Adrenal gland (tissue), 12 donors: ENCODE results near the gene OR9A2. TPM values are rescaled to one million over a fixed set of nuclear protein-coding genes. Genes with fewer than 3 reads are reported as not detected.

Source experiments
- DNase-seq, 7 donors: peaks; one replicate each; pipeline ENCODE4 v3.0.0-alpha.2; 2019 to 2020
- H3K27ac ChIP-seq, 5 donors: fragments of 200-600 bp; sonication (generic) in 4 of 5; 1 replicate in 3 of 5; 2 replicates in 2 of 5; pipeline versions ENCODE4 v1.5.1 to v1.8.0; 2016 to 2020; ENCODE audit warnings: mild to moderate bottlenecking in 1 of 5
- H3K27me3 ChIP-seq: fragments of 200-600 bp; 2 replicates; pipeline ENCODE4 v1.8.0; 2021
- H3K36me3 ChIP-seq, 2 donors: fragments of 200-600 bp; replicated peaks in 1 of 2; 1 replicate in 1 of 2; 2 replicates in 1 of 2; pipeline versions ENCODE4 v1.5.1 to v1.8.0; 2018 to 2022
- H3K4me1 ChIP-seq, 2 donors: fragments of 200-600 bp; replicated peaks in 1 of 2; 1 replicate in 1 of 2; 2 replicates in 1 of 2; pipeline versions ENCODE4 v1.5.1 to v1.8.0; 2018 to 2021
- H3K4me3 ChIP-seq, 4 donors: fragments of 200-600 bp; sonication (generic) in 3 of 4; one replicate each; pipeline ENCODE4 v1.5.1; 2016 to 2018
- H3K9me3 ChIP-seq, 3 donors: fragments of 200-600 bp; sonication (generic) in 1 of 3; replicated peaks in 1 of 3; 1 replicate in 2 of 3; 2 replicates in 1 of 3; pipeline versions ENCODE4 v1.5.1 to v1.8.0; 2016 to 2021
- POLR2A ChIP-seq, 2 donors: fragments of 450-650 bp; IDR thresholded peaks; one replicate each; pipeline ENCODE4 v1.6.1; 2017; ENCODE audit warnings: antibody characterized with exemption in 2 of 2, mild to moderate bottlenecking in 2 of 2, moderate library complexity in 1 of 2
- WGBS, 4 donors: extraction: QIAGEN DNeasy Blood & Tissue Kit in 2 of 4; methylation state at CpG; one replicate each; pipeline versions ENCODE4 v1.1.5 to v1.1.7; 2013 to 2017; 5-methylcytosine and 5-hydroxymethylcytosine counted together
- intact Hi-C, 2 donors: fragments of 100-400 bp; cut with DNase I; formaldehyde crosslinking; loops; one replicate each; pipeline versions ENCODE4 v1.14.1 to v1.15.0; 2022 to 2023
- polyA plus RNA-seq, 3 donors: library from polyadenylated mRNA; stranded (reverse); fragments of 200-250 nt in 2 of 3; fragments of 350-450 nt in 1 of 3; fragmentation: Illumina TruSeq in 1 of 3; extraction: RNeasy Lipid Tissue Mini Kit (QIAGEN cat#74804) in 1 of 3; gene quantifications; one replicate each; pipeline ENCODE4 v1.2.3, GENCODE V29; 2013 to 2014
- total RNA-seq, 9 donors: library from RNA; depleted of rRNA in 4 of 9; stranded (reverse); fragments of >200 nt in 4 of 9; fragments of 120-200 nt in 1 of 9; fragmentation: NEBNext Ultra II Directional in 1 of 9; extraction: Animal tissue kit (Norgen Biotek cat#: 25700) in 1 of 9; gene quantifications; one replicate each; pipeline versions ENCODE4 v1.1.0 to v1.2.4, GENCODE V29; 2013 to 2023
- TF ChIP-seq, protein P1 (sequence below), 6 experiments: fragments of 450-650 bp in 4 of 6; fragments of 200-600 bp in 2 of 6; sonication (generic) in 1 of 6; IDR thresholded peaks; 1 replicate in 5 of 6; 2 replicates in 1 of 6; pipeline versions ENCODE4 v1.5.1 to v1.8.0; 2016 to 2021; ENCODE audit warnings: antibody characterized with exemption in 6 of 6, mild to moderate bottlenecking in 2 of 6, moderate library complexity in 1 of 6
- donor health status: healthy with polysubstance abuse.
- donor health status: Bipolar disorder and iron deficiency.
- donor health status: DM: yes; HTN: yes; CAD: no.
- donor health status: DM: no; HTN: no; CAD: no.
- donor health status: DM: no; HTN: no; CAD: no.
- donor health status: DM: yes; HTN: yes; CAD: no.

OR9A2 gene
- total and polyA plus RNA-seq, 12 donors = 0.78 TPM; not detected in 11

DNA sequence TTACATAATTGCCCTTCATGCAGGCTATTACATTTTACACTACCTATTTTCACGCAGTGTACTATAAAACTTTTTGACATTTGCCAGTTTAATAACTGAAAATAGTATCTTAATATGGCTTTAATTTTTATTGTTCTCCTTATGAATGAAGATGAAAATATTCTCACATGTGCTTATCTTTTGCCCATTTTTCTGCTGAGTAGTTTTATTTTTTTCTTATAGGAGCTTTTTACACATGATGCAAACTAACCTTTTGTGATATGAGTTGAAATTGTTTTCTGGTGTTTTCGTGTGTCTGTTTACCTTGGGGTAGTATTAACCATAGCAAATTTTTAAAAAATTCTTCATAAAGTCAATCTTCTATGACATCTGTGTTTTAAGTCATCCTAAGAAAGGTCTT is 26.3 kb downstream of the OR9A2 start:
- Histone ChIP-seq H3K4me3 (no peak overlapping the region), H3K9me3 (no peaks in the 10 kb centered on the region), H3K36me3 (no peaks in the 10 kb centered on the region), H3K27me3 (no peaks in the 10 kb centered on the region), H3K27ac (no peak overlapping the region), H3K4me1 (no peaks in the 10 kb centered on the region)
- intact Hi-C loops = loop anchor here (5.0 to 10.0 kb wide), 2 partner anchors 126 to 143 kb away; partner anchors contain the start of gene EPHB6 (in 1 of the 2)
- TF ChIP-seq POLR2A (IDR thresholded peaks at IDR 0.05) = no peak
- TF ChIP-seq, protein P1, sequence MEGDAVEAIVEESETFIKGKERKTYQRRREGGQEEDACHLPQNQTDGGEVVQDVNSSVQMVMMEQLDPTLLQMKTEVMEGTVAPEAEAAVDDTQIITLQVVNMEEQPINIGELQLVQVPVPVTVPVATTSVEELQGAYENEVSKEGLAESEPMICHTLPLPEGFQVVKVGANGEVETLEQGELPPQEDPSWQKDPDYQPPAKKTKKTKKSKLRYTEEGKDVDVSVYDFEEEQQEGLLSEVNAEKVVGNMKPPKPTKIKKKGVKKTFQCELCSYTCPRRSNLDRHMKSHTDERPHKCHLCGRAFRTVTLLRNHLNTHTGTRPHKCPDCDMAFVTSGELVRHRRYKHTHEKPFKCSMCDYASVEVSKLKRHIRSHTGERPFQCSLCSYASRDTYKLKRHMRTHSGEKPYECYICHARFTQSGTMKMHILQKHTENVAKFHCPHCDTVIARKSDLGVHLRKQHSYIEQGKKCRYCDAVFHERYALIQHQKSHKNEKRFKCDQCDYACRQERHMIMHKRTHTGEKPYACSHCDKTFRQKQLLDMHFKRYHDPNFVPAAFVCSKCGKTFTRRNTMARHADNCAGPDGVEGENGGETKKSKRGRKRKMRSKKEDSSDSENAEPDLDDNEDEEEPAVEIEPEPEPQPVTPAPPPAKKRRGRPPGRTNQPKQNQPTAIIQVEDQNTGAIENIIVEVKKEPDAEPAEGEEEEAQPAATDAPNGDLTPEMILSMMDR (IDR thresholded peaks at IDR 0.05) = no peak
- no peak for DNase-seq
- 81 to 92% (median 85%) methylated on average over 2 of the region's 2 CpGs for WGBS, 4 donors

DNA sequence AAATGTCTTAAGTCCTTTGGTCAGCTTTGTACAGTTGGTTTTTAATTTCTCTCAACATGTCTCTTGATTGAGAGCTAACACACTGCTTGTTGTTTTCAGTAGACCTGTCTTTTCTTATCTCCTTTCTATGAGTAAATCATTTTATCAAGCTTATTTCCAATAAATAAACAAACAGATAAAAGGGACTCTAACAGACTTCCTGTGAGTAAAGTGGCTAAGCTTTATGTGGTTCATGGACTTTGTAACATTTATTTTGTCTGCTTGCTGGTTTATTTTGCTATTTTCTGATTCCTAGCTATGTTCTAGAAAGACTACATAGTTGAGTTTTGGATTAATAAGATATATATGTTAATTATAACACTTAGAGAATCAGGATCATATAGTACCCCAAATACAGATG is 27.1 kb downstream of the OR9A2 start:
- no peak overlapping the region for H3K27ac ChIP-seq
- H3K27me3 ChIP-seq = no peaks in the 10 kb centered on the region
- intact Hi-C loops = loop anchor here (5.0 to 10.0 kb wide), 2 partner anchors 125 to 142 kb away; partner anchors contain the start of gene EPHB6 (in 1 of the 2)
- TF ChIP-seq POLR2A (IDR thresholded peaks at IDR 0.05) = no peak
- TF ChIP-seq, protein P1 (IDR thresholded peaks at IDR 0.05) = no peak
- DNase-seq = no peak
- no peaks in the 10 kb centered on the region for H3K4me1 ChIP-seq
- no peaks in the 10 kb centered on the region for H3K9me3 ChIP-seq
- no peaks in the 10 kb centered on the region for H3K36me3 ChIP-seq
- no peak overlapping the region for H3K4me3 ChIP-seq

DNA sequence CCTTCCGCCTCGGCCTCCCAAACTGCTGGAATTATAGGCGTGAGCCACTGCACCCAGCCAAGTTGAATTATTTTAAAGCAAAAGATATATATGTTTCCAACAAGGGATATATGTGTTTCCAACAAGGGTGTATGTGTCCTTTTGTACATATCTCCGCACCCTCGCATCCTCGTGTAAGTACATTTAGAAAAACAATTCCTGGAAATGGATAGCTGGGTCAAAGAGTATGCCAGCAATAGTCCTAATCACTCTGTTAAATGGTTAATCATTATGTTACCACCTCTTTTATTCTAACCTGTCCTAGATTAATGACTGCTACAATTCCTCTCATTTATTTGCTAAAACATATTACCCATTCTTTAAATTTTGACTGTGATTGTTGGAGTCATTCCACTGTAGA is 28.0 kb downstream of the OR9A2 start:
- Histone ChIP-seq H3K4me1 (no peaks in the 10 kb centered on the region), H3K4me3 (no peak overlapping the region), H3K36me3 (no peaks in the 10 kb centered on the region), H3K27ac (no peak overlapping the region), H3K9me3 (no peaks in the 10 kb centered on the region), H3K27me3 (no peaks in the 10 kb centered on the region)
- WGBS, 4 donors = 85 to 89% (median 88%) methylated on average over 6 of the region's 6 CpGs
- intact Hi-C loops = no loop called here
- TF ChIP-seq POLR2A (IDR thresholded peaks at IDR 0.05) = no peak
- TF ChIP-seq, protein P1 (IDR thresholded peaks at IDR 0.05) = no peak
- DNase-seq = no peak

DNA sequence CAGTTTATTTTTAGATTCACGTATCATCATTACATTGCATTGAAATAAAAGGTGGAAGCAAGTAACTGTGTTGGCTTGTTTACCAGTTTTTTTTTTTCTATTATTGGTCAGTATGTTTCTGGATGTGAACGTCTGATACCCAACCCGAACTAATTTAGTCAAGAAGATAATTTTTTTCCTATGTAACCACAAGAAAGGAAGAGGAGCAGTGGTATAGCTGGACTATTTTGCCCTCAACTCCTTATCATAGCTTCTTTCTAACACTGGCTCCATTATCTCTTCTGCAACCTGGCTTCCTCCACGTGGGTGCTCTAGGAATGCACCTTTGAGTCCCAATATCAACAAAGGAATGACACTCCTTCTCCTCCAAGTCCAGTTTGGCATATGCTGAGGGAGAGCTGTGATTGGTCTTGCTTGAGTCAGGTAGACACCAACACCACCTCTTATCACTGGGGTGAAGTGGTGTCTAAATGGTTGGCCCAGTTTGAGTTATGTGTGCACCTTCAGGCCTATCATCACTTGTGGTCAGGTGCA is 29.4 kb downstream of the OR9A2 start:
- no peak for DNase-seq
- Histone ChIP-seq H3K27me3 (no peaks in the 10 kb centered on the region), H3K27ac (no peak overlapping the region), H3K4me3 (no peak overlapping the region), H3K36me3 (no peaks in the 10 kb centered on the region), H3K9me3 (no peaks in the 10 kb centered on the region), H3K4me1 (no peaks in the 10 kb centered on the region)
- 61 to 74% (median 67%) methylated on average over 4 of the region's 4 CpGs for WGBS, 4 donors
- TF ChIP-seq POLR2A (IDR thresholded peaks at IDR 0.05) = no peak
- TF ChIP-seq, protein P1 (IDR thresholded peaks at IDR 0.05) = no peak
- intact Hi-C loops = no loop called here
